ENCODE data around the gene ZNF155. TPM values are rescaled to one million over a fixed set of nuclear protein-coding genes. Genes with fewer than 3 reads are reported as not detected.
A peak's percentile ranks its signal among the peaks of the same experiment; 100 is the strongest.

The ZNF155 gene
- polyA plus RNA-seq, 3 donors = 1.2 to 3.0 (median 1.4) TPM

- no peak overlapping the region for H3K9ac ChIP-seq (ENCODE audit: insufficient read depth, low read length, poor library complexity, severe bottlenecking)
- Mint-ChIP-seq H3K4me1 (peaks cover 11% of the 10 kb centered on the region), H3K27me3 (ENCODE audit: low read depth in 3 of 3) (no peaks in the 10 kb centered on the region), H3K27ac (peak overlapping the region in 1 of 7 donors; percentile 78), H3K36me3 (peaks cover under 1 to 14% of the 10 kb centered on the region in 2 donors), H3K4me3 (peak overlapping the region in 1 of 2 donors; percentile 35), H3K9me3 (peaks cover 10 to 30% (median 15%) of the 10 kb centered on the region in 7 donors)
- H3K27ac ChIP-seq (ENCODE audit: low read depth in 1 of 2, low read length in 2 of 2) = peak overlapping the region in 1 of 2 donors; percentile 85
- DNase-seq = no peak
- H3K4me1 ChIP-seq (ENCODE audit: control insufficient read depth in 1 of 2, insufficient read depth in 2 of 2, low read length in 2 of 2) = peaks cover 7 to 14% of the 10 kb centered on the region in 2 donors
- H3K9me3 ChIP-seq (replicated peaks in 1 of 2; ENCODE audit: control insufficient read depth in 1 of 2, insufficient read depth in 1 of 2, low read length in 2 of 2) = peaks cover 3 to 15% of the 10 kb centered on the region in 2 donors
- H3K4me3 ChIP-seq (replicated peaks in 1 of 3; ENCODE audit: low read depth in 2 of 3, low read length in 3 of 3) = peak overlapping the region; percentile 85 to 93 (median 88)
- H3K36me3 ChIP-seq (replicated peaks in 1 of 2; ENCODE audit: control insufficient read depth in 1 of 2, insufficient read depth in 2 of 2, low read length in 2 of 2) = peaks cover 0 to 10% of the 10 kb centered on the region in 2 donors
- H2AFZ ChIP-seq (ENCODE audit: insufficient read depth, low read depth, low read length, poor library complexity, severe bottlenecking) = peak overlapping the region; percentile 92
- TF ChIP-seq, protein P1, sequence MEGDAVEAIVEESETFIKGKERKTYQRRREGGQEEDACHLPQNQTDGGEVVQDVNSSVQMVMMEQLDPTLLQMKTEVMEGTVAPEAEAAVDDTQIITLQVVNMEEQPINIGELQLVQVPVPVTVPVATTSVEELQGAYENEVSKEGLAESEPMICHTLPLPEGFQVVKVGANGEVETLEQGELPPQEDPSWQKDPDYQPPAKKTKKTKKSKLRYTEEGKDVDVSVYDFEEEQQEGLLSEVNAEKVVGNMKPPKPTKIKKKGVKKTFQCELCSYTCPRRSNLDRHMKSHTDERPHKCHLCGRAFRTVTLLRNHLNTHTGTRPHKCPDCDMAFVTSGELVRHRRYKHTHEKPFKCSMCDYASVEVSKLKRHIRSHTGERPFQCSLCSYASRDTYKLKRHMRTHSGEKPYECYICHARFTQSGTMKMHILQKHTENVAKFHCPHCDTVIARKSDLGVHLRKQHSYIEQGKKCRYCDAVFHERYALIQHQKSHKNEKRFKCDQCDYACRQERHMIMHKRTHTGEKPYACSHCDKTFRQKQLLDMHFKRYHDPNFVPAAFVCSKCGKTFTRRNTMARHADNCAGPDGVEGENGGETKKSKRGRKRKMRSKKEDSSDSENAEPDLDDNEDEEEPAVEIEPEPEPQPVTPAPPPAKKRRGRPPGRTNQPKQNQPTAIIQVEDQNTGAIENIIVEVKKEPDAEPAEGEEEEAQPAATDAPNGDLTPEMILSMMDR (IDR thresholded peaks at IDR 0.05) = no peak
- intact Hi-C loops (cut with micrococcal nuclease) = no loop called here
- H3K27me3 ChIP-seq (ENCODE audit: control insufficient read depth in 2 of 2, insufficient read depth in 2 of 2, low read length in 2 of 2) = no peaks in the 10 kb centered on the region
- H4K20me1 ChIP-seq (ENCODE audit: insufficient read depth, low read length) = no peaks in the 10 kb centered on the region
- WGBS (ENCODE audit: insufficient coverage) = no CpG with 5 or more reads among the region's 2 CpGs
- H3K79me2 ChIP-seq (ENCODE audit: insufficient read depth, low read length) = peaks cover 4% of the 10 kb centered on the region
- peak overlapping the region; percentile 92 for H3K4me2 ChIP-seq (replicated peaks; ENCODE audit: extremely low read depth, low read length, poor library complexity, severe bottlenecking)
Observed at GRCh38 chr19:43983544-43983911, 460 bp upstream of the ZNF155 start.

DNA sequence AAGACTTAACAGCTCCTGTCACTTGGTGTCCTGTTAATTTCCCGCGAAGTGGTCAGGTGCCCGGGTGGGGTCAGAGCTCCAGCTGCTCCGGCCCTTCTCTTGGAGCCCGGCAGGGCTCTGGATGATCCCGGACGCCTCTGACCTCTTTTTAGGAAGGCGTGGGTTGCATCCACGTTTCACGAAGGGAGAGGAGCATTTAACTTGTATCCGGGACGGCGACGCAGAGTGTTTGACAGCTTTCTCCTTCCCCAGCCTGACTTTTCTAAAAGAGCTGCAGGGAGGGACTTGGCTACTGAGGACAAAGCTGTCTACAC lies 656 bp downstream of the ZNF155 start:
- Mint-ChIP-seq H3K27ac (peak overlapping the region in 2 of 7 donors; percentile 78 to 93), H3K27me3 (ENCODE audit: low read depth in 3 of 3) (no peaks in the 10 kb centered on the region), H3K36me3 (peaks cover 12 to 25% of the 10 kb centered on the region in 2 donors), H3K4me1 (peaks cover 11% of the 10 kb centered on the region), H3K4me3 (peak overlapping the region; percentile 97 to 98), H3K9me3 (peaks cover 12 to 21% (median 18%) of the 10 kb centered on the region in 7 donors)
- Histone ChIP-seq H3K36me3 (replicated peaks in 1 of 2; ENCODE audit: control insufficient read depth in 1 of 2, insufficient read depth in 2 of 2, low read length in 2 of 2) (peaks cover 9 to 21% of the 10 kb centered on the region in 2 donors), H3K79me2 (ENCODE audit: insufficient read depth, low read length) (peaks cover 4% of the 10 kb centered on the region), H2AFZ (ENCODE audit: insufficient read depth, low read depth, low read length, poor library complexity, severe bottlenecking) (peak overlapping the region; percentile 92), H3K9ac (ENCODE audit: insufficient read depth, low read length, poor library complexity, severe bottlenecking) (peak overlapping the region; percentile 72), H3K4me2 (replicated peaks; ENCODE audit: extremely low read depth, low read length, poor library complexity, severe bottlenecking) (peak overlapping the region; percentile 92), H3K4me3 (replicated peaks in 1 of 3; ENCODE audit: low read depth in 2 of 3, low read length in 3 of 3) (peak overlapping the region; percentile 85 to 93 (median 88)), H3K27me3 (ENCODE audit: control insufficient read depth in 2 of 2, insufficient read depth in 2 of 2, low read length in 2 of 2) (no peaks in the 10 kb centered on the region), H4K20me1 (ENCODE audit: insufficient read depth, low read length) (no peaks in the 10 kb centered on the region), H3K27ac (ENCODE audit: low read depth in 1 of 2, low read length in 2 of 2) (peak overlapping the region in 1 of 2 donors; percentile 85), H3K4me1 (ENCODE audit: control insufficient read depth in 1 of 2, insufficient read depth in 2 of 2, low read length in 2 of 2) (peaks cover 7 to 14% of the 10 kb centered on the region in 2 donors), H3K9me3 (replicated peaks in 1 of 2; ENCODE audit: control insufficient read depth in 1 of 2, insufficient read depth in 1 of 2, low read length in 2 of 2) (peaks cover 3 to 19% of the 10 kb centered on the region in 2 donors)
- WGBS (ENCODE audit: insufficient coverage) = 2% methylated on average over 11 of the region's 14 CpGs
- DNase-seq = peak in 1 of 3 donors; percentile 1
- TF ChIP-seq, protein P1 (IDR thresholded peaks at IDR 0.05) = no peak
- intact Hi-C loops (cut with micrococcal nuclease) = no loop called here

Measured in CD14-positive monocyte (primary cell).